HepG2 (cell line): Measurements from ENCODE around the gene LENEP. TPM values are rescaled to one million over a fixed set of nuclear protein-coding genes. Genes with fewer than 3 reads are reported as not detected.

Experiments
- ATF6 ChIP-seq: sonication (generic); formaldehyde crosslinking; conservative IDR thresholded peaks from 2 replicates; pipeline ENCODE4 v1.4.0; 2020; ENCODE audit warnings: missing genetic modification reagents
- GMEB1 ChIP-seq: sonication (generic); formaldehyde crosslinking; IDR thresholded peaks from 2 replicates; pipeline ENCODE4 v1.5.1; 2020; ENCODE audit warnings: missing genetic modification reagents, mild to moderate bottlenecking, borderline replicate concordance
- HMG20B ChIP-seq: conservative IDR thresholded peaks from 2 replicates; pipeline ENCODE4 v1.6.1; 2016; ENCODE audit warnings: missing genetic modification reagents, missing compliant biosample characterization
- KDM6A ChIP-seq: IDR thresholded peaks from 2 replicates; pipeline ENCODE4 v1.6.1; 2016; ENCODE audit warnings: low read depth
- MED1 ChIP-seq: sonication (generic); formaldehyde crosslinking; IDR thresholded peaks from 2 replicates; pipeline ENCODE4 v1.4.0; 2020; ENCODE audit warnings: missing genetic modification reagents
- MNT ChIP-seq: fragments of 450-650 bp; IDR thresholded peaks from 2 replicates; pipeline ENCODE4 v1.6.1; 2016
- NFKBIZ ChIP-seq: IDR thresholded peaks from 2 replicates; pipeline ENCODE4 v1.6.1; 2018; ENCODE audit warnings: missing genetic modification reagents, missing compliant biosample characterization
- PAWR ChIP-seq: sonication (generic); formaldehyde crosslinking; IDR thresholded peaks from 2 replicates; pipeline ENCODE4 v1.4.0; 2020; ENCODE audit warnings: missing genetic modification reagents, mild to moderate bottlenecking, borderline replicate concordance
- RCOR2 ChIP-seq: IDR thresholded peaks from 2 replicates; pipeline ENCODE4 v1.6.1; 2016; ENCODE audit warnings: missing biosample characterization, missing genetic modification reagents
- RFXAP ChIP-seq: sonication (generic); formaldehyde crosslinking; IDR thresholded peaks from 2 replicates; pipeline ENCODE4 v1.4.0; 2020; ENCODE audit warnings: missing genetic modification reagents, borderline replicate concordance
- SAFB2 ChIP-seq: sonication (generic); formaldehyde crosslinking; IDR thresholded peaks from 2 replicates; pipeline ENCODE4 v1.5.1; 2020; ENCODE audit warnings: missing genetic modification reagents, low read depth, mild to moderate bottlenecking, borderline replicate concordance
- SYNCRIP ChIP-seq: fragments of 200-400 bp; formaldehyde crosslinking; IDR thresholded peaks from 2 replicates; pipeline ENCODE4 v1.6.1; 2018; ENCODE audit warnings: mild to moderate bottlenecking, low read depth, low read length; ENCODE audit not compliant: insufficient read depth
- TCF12 ChIP-seq, 2 experiments: fragments of 450-650 bp in 1 of 2; sonication (generic) in 1 of 2; formaldehyde crosslinking in 1 of 2; IDR thresholded peaks; 2 replicates each; pipeline versions ENCODE4 v1.6.1 to v1.8.0; 2017 to 2022; ENCODE audit warnings: antibody characterized with exemption in 1 of 2, mild to moderate bottlenecking in 1 of 2, missing genetic modification reagents in 1 of 2, moderate library complexity in 1 of 2
- ZBTB1 ChIP-seq: sonication (generic); formaldehyde crosslinking; IDR thresholded peaks from 2 replicates; pipeline ENCODE4 v1.4.0; 2020; ENCODE audit warnings: missing genetic modification reagents, borderline replicate concordance
- ZKSCAN5 ChIP-seq: sonication (generic); formaldehyde crosslinking; IDR thresholded peaks from 2 replicates; pipeline ENCODE4 v1.5.1; 2020; ENCODE audit warnings: mild to moderate bottlenecking, missing genetic modification reagents
- ZNF280D ChIP-seq: sonication (generic); formaldehyde crosslinking; IDR thresholded peaks from 2 replicates; pipeline ENCODE4 v1.5.1; 2020; ENCODE audit warnings: mild to moderate bottlenecking, missing genetic modification reagents
- ZNF713 ChIP-seq: sonication (generic); formaldehyde crosslinking; IDR thresholded peaks from 2 replicates; pipeline ENCODE4 v1.4.0; 2020; ENCODE audit warnings: mild to moderate bottlenecking, missing genetic modification reagents
- ZNF749 ChIP-seq: sonication (generic); formaldehyde crosslinking; IDR thresholded peaks from 2 replicates; pipeline ENCODE4 v1.8.0; 2022; ENCODE audit warnings: mild to moderate bottlenecking, missing genetic modification reagents, moderate library complexity, borderline replicate concordance
- ZNF841 ChIP-seq: sonication (generic); formaldehyde crosslinking; IDR thresholded peaks from 2 replicates; pipeline ENCODE4 v1.8.1; 2023; ENCODE audit warnings: missing genetic modification reagents, borderline replicate concordance
- ZSCAN21 ChIP-seq: sonication (generic); formaldehyde crosslinking; IDR thresholded peaks from 2 replicates; pipeline ENCODE4 v1.8.0; 2022; ENCODE audit warnings: mild to moderate bottlenecking, missing genetic modification reagents, moderate library complexity, borderline replicate concordance
- ZSCAN22 ChIP-seq: sonication (generic); formaldehyde crosslinking; IDR thresholded peaks from 2 replicates; pipeline ENCODE4 v1.4.0; 2020; ENCODE audit warnings: mild to moderate bottlenecking, missing genetic modification reagents
- polyA plus RNA-seq, 8 experiments: library from polyadenylated mRNA; depleted of rRNA in 3 of 8; stranded (reverse) in 7 of 8; unstranded in 1 of 8; fragments of >200 nt; fragmentation: Illumina TruSeq in 4 of 8; extraction: Trizol in 4 of 8; gene quantifications; 2 replicates each; pipeline versions ENCODE4 v1.2.1 to v1.2.3, GENCODE V29; 2011 to 2016; ENCODE audit warnings: low read depth in 4 of 8, missing spikeins in 1 of 8, mixed read lengths in 1 of 8; ENCODE audit not compliant: insufficient read depth in 1 of 8
- total RNA-seq, 5 experiments: library from RNA; depleted of rRNA; stranded (reverse); fragments of >200 nt; fragmentation: Illumina TruSeq; extraction: Trizol; gene quantifications; 2 replicates each; pipeline ENCODE4 v1.2.3, GENCODE V29; 2016; ENCODE audit warnings: low read depth in 1 of 5

The LENEP gene
- total and polyA plus RNA-seq, 2 of the 13 experiments (the other 11 are each of a cell fraction or from before 2014, with no cell fraction given): 0.29 TPM; not detected in 1

GRCh38 chr1:154999571-155000410, 6.4 kb downstream of the LENEP start (continued):
- TF ChIP-seq ZNF280D (no peak), RCOR2 (CRISPR knock-in tag) (no peak), ZNF841 (CRISPR knock-in tag) (no peak), ZSCAN22 (CRISPR knock-in tag) (no peak), PAWR (CRISPR knock-in tag) (no peak), SYNCRIP (no peak), KDM6A (no peak), HMG20B (no peak), ATF6 (CRISPR knock-in tag) (no peak), ZSCAN21 (CRISPR knock-in tag) (no peak), SAFB2 (CRISPR knock-in tag) (no peak; the same call in 1 of the 2 replicates), ZKSCAN5 (CRISPR knock-in tag) (no peak), RFXAP (CRISPR knock-in tag) (no peak), ZNF713 (CRISPR knock-in tag) (no peak), ZNF749 (CRISPR knock-in tag) (no peak), MED1 (CRISPR knock-in tag) (peak; percentile 20; the same call in 1 of the 2 replicates), NFKBIZ (peak; percentile 69; the same call in 1 of the 2 replicates), MNT (peak; percentile 62), TCF12 (IDR thresholded peaks at IDR 0.05) (no peak), TCF12 (CRISPR knock-in tag; IDR thresholded peaks at IDR 0.05) (no peak), ZBTB1 (no peak), GMEB1 (CRISPR knock-in tag) (0 out of 2 replicates have a peak, but pooled peaks have one; percentile 32)
